Thyroid gland (tissue), 4 donors: Measurements from ENCODE around the gene CD8A. TPM values are rescaled to one million over a fixed set of nuclear protein-coding genes. Genes with fewer than 3 reads are reported as not detected.

Experiments used
- DNase-seq, 2 donors: peaks; one replicate each; pipeline ENCODE4 v3.0.0-alpha.2; 2019
- H3K27ac ChIP-seq, 3 donors: fragments of 200-600 bp; sonication (generic); 1 replicate in 2 of 3; 2 replicates in 1 of 3; pipeline ENCODE4 v1.5.1; 2016 to 2019; ENCODE audit warnings: mild to moderate bottlenecking in 1 of 3, moderate library complexity in 1 of 3
- H3K27me3 ChIP-seq: fragments of 200-600 bp; sonication (generic); one replicate; pipeline ENCODE4 v1.5.1; 2019
- H3K36me3 ChIP-seq, 2 donors: fragments of 200-600 bp; sonication (generic); one replicate each; pipeline ENCODE4 v1.5.1; 2016 to 2019
- H3K4me1 ChIP-seq, 2 donors: fragments of 200-600 bp; sonication (generic); one replicate each; pipeline ENCODE4 v1.5.1; 2017 to 2019
- H3K4me3 ChIP-seq, 3 donors: fragments of 200-600 bp; sonication (generic); replicated peaks in 1 of 3; 1 replicate in 2 of 3; 2 replicates in 1 of 3; pipeline ENCODE4 v1.5.1; 2016; ENCODE audit warnings: mild to moderate bottlenecking in 1 of 3
- H3K9me3 ChIP-seq: fragments of 200-600 bp; sonication (generic); one replicate; pipeline ENCODE4 v1.5.1; 2017
- CTCF ChIP-seq, 6 experiments: fragments of 200-600 bp in 3 of 6; fragments of 450-650 bp in 3 of 6; sonication (generic) in 3 of 6; IDR thresholded peaks; one replicate each; pipeline ENCODE4 v1.5.1; 2016 to 2019; ENCODE audit warnings: antibody characterized with exemption in 6 of 6, mild to moderate bottlenecking in 2 of 6, inconsistent platforms in 1 of 6, moderate library complexity in 1 of 6
- POLR2A ChIP-seq, 2 donors: fragments of 450-650 bp; IDR thresholded peaks; one replicate each; pipeline ENCODE4 v1.6.1; 2017; ENCODE audit warnings: antibody characterized with exemption in 2 of 2, mild to moderate bottlenecking in 2 of 2, moderate library complexity in 1 of 2
- WGBS, 2 donors: methylation state at CpG; one replicate each; pipeline ENCODE4 v1.1.5; 2017; 5-methylcytosine and 5-hydroxymethylcytosine counted together
- intact Hi-C: fragments of 100-400 bp; cut with DNase I; formaldehyde crosslinking; loops from one replicate; pipeline ENCODE4 v1.15.1; 2023
- total RNA-seq, 4 donors: library from RNA; depleted of rRNA; stranded (reverse); fragments of >200 nt; gene quantifications; one replicate each; pipeline ENCODE4 v1.2.3, GENCODE V29; 2016

CD8A gene
- total RNA-seq, 4 donors from 2014 or later, result 1.2 to 4.3 (median 2.3) TPM

- Histone ChIP-seq H3K27ac (no peak overlapping the region), H3K4me1 (peaks cover 5 to 14% of the 10 kb centered on the region in 2 donors), H3K27me3 (no peaks in the 10 kb centered on the region), H3K36me3 (no peaks in the 10 kb centered on the region), H3K4me3 (no peak overlapping the region), H3K9me3 (no peaks in the 10 kb centered on the region)
- no peak for DNase-seq
- intact Hi-C loops, result no loop called here
- 84 to 85% methylated on average over 2 of the region's 2 CpGs for WGBS, 2 donors
- TF ChIP-seq POLR2A (IDR thresholded peaks at IDR 0.05), result no peak
- no peak for TF ChIP-seq CTCF (IDR thresholded peaks at IDR 0.05)
Measured at GRCh38 chr2:86794861-86795260, 4.1 kb upstream of the CD8A start.

- 76 to 81% methylated on average over 3 to 4 of the region's 4 CpGs for WGBS, 2 donors
- Histone ChIP-seq H3K27ac (no peak overlapping the region), H3K4me1 (peaks cover 5 to 25% of the 10 kb centered on the region in 2 donors), H3K4me3 (no peak overlapping the region), H3K36me3 (no peaks in the 10 kb centered on the region), H3K27me3 (peaks cover 5% of the 10 kb centered on the region), H3K9me3 (no peaks in the 10 kb centered on the region)
- intact Hi-C loops, result no loop called here
- DNase-seq, result no peak
- TF ChIP-seq POLR2A (IDR thresholded peaks at IDR 0.05) (no peak), CTCF (IDR thresholded peaks at IDR 0.05) (no peak)
Measured at GRCh38 chr2:86793752-86794151, 3.0 kb upstream of the CD8A start.

GRCh38 chr2:86791573-86791972 is 860 bp upstream of the CD8A start:
- no peak for TF ChIP-seq CTCF (IDR thresholded peaks at IDR 0.05)
- no peak for TF ChIP-seq POLR2A (IDR thresholded peaks at IDR 0.05)
- no peak overlapping the region for H3K4me3 ChIP-seq
- intact Hi-C loops, result no loop called here
- peaks cover 10 to 35% of the 10 kb centered on the region in 2 donors for H3K4me1 ChIP-seq
- DNase-seq, result no peak
- H3K27me3 ChIP-seq, result peaks cover 5% of the 10 kb centered on the region
- H3K36me3 ChIP-seq, result no peaks in the 10 kb centered on the region
- 72 to 81% methylated on average over 7 of the region's 7 CpGs for WGBS, 2 donors
- H3K27ac ChIP-seq, result no peak overlapping the region
- H3K9me3 ChIP-seq, result no peaks in the 10 kb centered on the region

GRCh38 chr2:86790134-86790675 is 508 bp downstream of the CD8A start:
- Histone ChIP-seq H3K27ac (no peak overlapping the region), H3K4me1 (peaks cover 10 to 35% of the 10 kb centered on the region in 2 donors), H3K9me3 (no peaks in the 10 kb centered on the region), H3K36me3 (no peaks in the 10 kb centered on the region), H3K4me3 (peak overlapping the region in 2 of 3 donors; percentile 8 to 26), H3K27me3 (peaks cover 5% of the 10 kb centered on the region)
- intact Hi-C loops, result no loop called here
- DNase-seq, result peak; percentile 44 to 55
- TF ChIP-seq POLR2A (IDR thresholded peaks at IDR 0.05) (no peak), CTCF (IDR thresholded peaks at IDR 0.05) (no peak)
- WGBS, 2 donors, result 10 to 13% methylated on average over 18 to 20 of the region's 40 CpGs

GRCh38 chr2:86789687-86790133 is 1.0 kb downstream of the CD8A start:
- intact Hi-C loops, result no loop called here
- 17 to 24% methylated on average over 20 to 23 of the region's 40 CpGs for WGBS, 2 donors
- H3K27ac ChIP-seq, result no peak overlapping the region
- H3K4me1 ChIP-seq, result peaks cover 10 to 35% of the 10 kb centered on the region in 2 donors
- no peaks in the 10 kb centered on the region for H3K9me3 ChIP-seq
- H3K4me3 ChIP-seq, result peak overlapping the region in 1 of 3 donors; percentile 26
- no peaks in the 10 kb centered on the region for H3K36me3 ChIP-seq
- TF ChIP-seq CTCF (IDR thresholded peaks at IDR 0.05) (no peak), POLR2A (IDR thresholded peaks at IDR 0.05) (no peak)
- peaks cover 5% of the 10 kb centered on the region for H3K27me3 ChIP-seq
- DNase-seq, result no peak
